ENCODE results near the gene HAUS3.
"Not testable (repeated sequence)": the region's sequence is repeated elsewhere in the genome, so short reads cannot be mapped to it uniquely, and the experiment has no call there.

The HAUS3 gene

DNA sequence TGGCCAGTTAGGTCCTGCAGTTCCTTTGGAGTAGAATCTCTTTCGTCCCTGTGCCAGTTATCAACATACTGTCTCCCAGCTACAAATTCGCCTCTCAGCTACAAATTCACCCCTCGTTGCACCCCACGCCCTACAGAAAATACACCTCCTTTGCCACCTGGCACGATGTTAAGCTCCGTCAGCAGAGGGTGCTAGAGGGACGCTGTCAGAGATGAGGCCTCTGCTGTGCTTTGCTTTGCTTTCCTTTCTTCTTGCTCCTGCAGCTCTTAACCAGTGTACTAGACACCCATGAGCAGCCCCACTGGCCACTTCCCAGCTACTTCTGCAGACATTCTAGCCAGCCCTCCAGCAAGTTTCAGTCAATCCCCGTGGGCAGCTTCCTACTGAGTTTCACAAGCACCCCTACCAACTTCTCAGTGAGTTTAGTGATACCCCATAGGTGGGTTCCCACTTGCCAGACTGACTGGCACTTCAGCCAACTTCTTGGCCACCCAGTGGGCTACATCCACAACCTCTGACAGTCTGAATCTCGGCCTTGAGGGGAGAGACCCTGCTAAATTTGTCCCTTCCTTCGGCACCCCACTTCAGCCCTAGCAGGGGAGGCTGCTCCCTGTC lies 21.8 kb downstream of the HAUS3 start:
- H3K9me3 ChIP-seq: no peaks in the 10 kb centered on the region
- no peak overlapping the region for H3K4me2 ChIP-seq
- no peak for TF ChIP-seq Cebpa-rat (IDR thresholded peaks at IDR 0.05)
- no peak overlapping the region for H3K9ac ChIP-seq
- peaks cover 26% of the 10 kb centered on the region for H3K36me3 ChIP-seq
- no peak overlapping the region for H3K4me3 ChIP-seq
- no peak overlapping the region for H3K27ac ChIP-seq
- H4K20me1 ChIP-seq: 0 out of 2 replicates have a peak, but pooled peaks cover 4% of the 10 kb centered on the region
- no peaks in the 10 kb centered on the region for H3K27me3 ChIP-seq
- H3K4me1 ChIP-seq: no peaks in the 10 kb centered on the region

DNA sequence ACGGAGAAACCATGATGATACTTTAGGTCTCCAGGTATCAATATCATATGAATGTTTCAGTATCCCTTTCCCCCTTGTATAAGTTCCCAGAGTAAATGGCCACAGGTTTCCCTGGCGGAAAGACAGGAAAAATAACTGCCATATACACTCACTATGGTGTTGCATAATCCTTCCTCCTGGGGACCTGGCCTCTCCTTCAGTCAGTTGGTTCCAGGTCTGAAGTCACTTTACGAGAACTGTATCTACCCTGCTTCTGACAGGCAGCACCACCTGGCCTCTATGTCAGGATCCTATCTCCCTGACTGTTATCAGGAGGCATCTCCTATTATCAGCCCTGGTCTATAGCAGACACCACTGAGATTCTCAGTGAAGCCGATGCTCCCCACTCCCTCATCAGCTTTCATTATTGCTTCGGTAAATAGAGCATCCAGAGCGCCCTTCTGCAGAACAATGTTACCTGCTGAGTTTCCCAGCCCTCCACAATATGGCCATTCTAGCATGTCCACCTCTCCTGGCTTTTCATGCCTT lies 22.6 kb downstream of the HAUS3 start:
- no peak overlapping the region for H3K27ac ChIP-seq
- H4K20me1 ChIP-seq: 0 out of 2 replicates have a peak, but pooled peaks cover 4% of the 10 kb centered on the region
- H3K36me3 ChIP-seq: peaks cover 21% of the 10 kb centered on the region
- H3K4me1 ChIP-seq: no peaks in the 10 kb centered on the region
- no peak for TF ChIP-seq Cebpa-rat (IDR thresholded peaks at IDR 0.05)
- no peak overlapping the region for H3K4me3 ChIP-seq
- H3K27me3 ChIP-seq: no peaks in the 10 kb centered on the region
- H3K4me2 ChIP-seq: no peak overlapping the region
- H3K9ac ChIP-seq: no peak overlapping the region
- H3K9me3 ChIP-seq: no peaks in the 10 kb centered on the region

- Histone ChIP-seq H3K27ac (no peak overlapping the region), H3K27me3 (no peaks in the 10 kb centered on the region), H3K4me3 (no peak overlapping the region), H3K36me3 (peaks cover 20% of the 10 kb centered on the region), H3K9me3 (no peaks in the 10 kb centered on the region), H3K4me1 (no peaks in the 10 kb centered on the region), H3K4me2 (no peak overlapping the region), H4K20me1 (0 out of 2 replicates have a peak, but pooled peaks cover 4% of the 10 kb centered on the region), H3K9ac (no peak overlapping the region)
- no peak for TF ChIP-seq Cebpa-rat (IDR thresholded peaks at IDR 0.05)
Observed at GRCh38 chr4:2218436-2218835, 23.5 kb downstream of the HAUS3 start.

GRCh38 chr4:2217726-2218125 lies 24.2 kb downstream of the HAUS3 start:
- H3K36me3 ChIP-seq: peaks cover 13% of the 10 kb centered on the region
- H3K27ac ChIP-seq: no peak overlapping the region
- no peak overlapping the region for H3K4me2 ChIP-seq
- no peaks in the 10 kb centered on the region for H3K9me3 ChIP-seq
- no peak overlapping the region for H3K4me3 ChIP-seq
- H4K20me1 ChIP-seq: 0 out of 2 replicates have a peak, but pooled peaks cover 4% of the 10 kb centered on the region
- H3K9ac ChIP-seq: no peak overlapping the region
- H3K27me3 ChIP-seq: no peaks in the 10 kb centered on the region
- no peaks in the 10 kb centered on the region for H3K4me1 ChIP-seq
- no peak for TF ChIP-seq Cebpa-rat (IDR thresholded peaks at IDR 0.05)

DNA sequence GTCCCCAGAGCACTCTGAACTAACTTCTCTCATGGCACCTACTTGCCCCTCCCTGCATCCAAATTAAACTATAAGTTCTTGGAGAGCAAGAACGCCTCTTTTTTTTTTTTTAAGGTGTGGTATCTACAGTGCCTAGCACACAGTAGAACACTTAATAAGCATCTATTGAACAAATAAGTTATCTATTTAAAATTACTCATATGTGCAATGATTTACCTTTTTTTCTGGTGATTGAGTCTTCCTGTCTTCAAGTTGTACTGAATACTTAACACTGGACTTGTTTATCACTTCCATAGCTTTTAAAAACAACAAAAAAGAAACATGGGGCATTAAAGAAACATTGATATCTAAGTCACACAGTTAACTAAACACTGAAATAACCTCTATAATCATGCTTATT lies 29.1 kb downstream of the HAUS3 start:
- TF ChIP-seq Cebpa-rat (IDR thresholded peaks at IDR 0.05): no peak
- no peaks in the 10 kb centered on the region for H3K9me3 ChIP-seq
- no peak overlapping the region for H3K9ac ChIP-seq
- H3K27ac ChIP-seq: no peak overlapping the region
- no peak overlapping the region for H3K4me2 ChIP-seq
- no peaks in the 10 kb centered on the region for H4K20me1 ChIP-seq
- H3K4me3 ChIP-seq: no peak overlapping the region
- H3K4me1 ChIP-seq: no peaks in the 10 kb centered on the region
- no peaks in the 10 kb centered on the region for H3K27me3 ChIP-seq
- H3K36me3 ChIP-seq: no peaks in the 10 kb centered on the region

- H3K27me3 ChIP-seq, H4K20me1 ChIP-seq, H3K4me2 ChIP-seq, H3K9ac ChIP-seq, H3K36me3 ChIP-seq, H3K4me1 ChIP-seq, H3K4me3 ChIP-seq, H3K9me3 ChIP-seq, H3K27ac ChIP-seq: not testable (repeated sequence)
Observed at GRCh38 chr4:2202789-2203188, 39.1 kb downstream of the HAUS3 start.

GRCh38 chr4:2194496-2194895 lies 47.4 kb downstream of the HAUS3 start:
- H3K9me3 ChIP-seq: no peaks in the 10 kb centered on the region
- H3K4me2 ChIP-seq: no peak overlapping the region
- H3K9ac ChIP-seq: no peak overlapping the region
- no peaks in the 10 kb centered on the region for H3K27me3 ChIP-seq
- H3K27ac ChIP-seq: no peak overlapping the region
- TF ChIP-seq Cebpa-rat (IDR thresholded peaks at IDR 0.05): no peak
- no peaks in the 10 kb centered on the region for H4K20me1 ChIP-seq
- H3K4me3 ChIP-seq: no peak overlapping the region
- no peaks in the 10 kb centered on the region for H3K4me1 ChIP-seq
- H3K36me3 ChIP-seq: peaks cover 9% of the 10 kb centered on the region

- Histone ChIP-seq H4K20me1 (no peaks in the 10 kb centered on the region), H3K36me3 (peaks cover 7% of the 10 kb centered on the region), H3K4me2 (no peak overlapping the region), H3K9me3 (no peaks in the 10 kb centered on the region), H3K4me3 (no peak overlapping the region), H3K27ac (no peak overlapping the region), H3K4me1 (no peaks in the 10 kb centered on the region), H3K9ac (no peak overlapping the region), H3K27me3 (no peaks in the 10 kb centered on the region)
- no peak for TF ChIP-seq Cebpa-rat (IDR thresholded peaks at IDR 0.05)
Observed at GRCh38 chr4:2193326-2193725, 48.6 kb downstream of the HAUS3 start.

GRCh38 chr4:2186865-2187172 lies 55.1 kb downstream of the HAUS3 start:
- Histone ChIP-seq H3K4me3 (no peak overlapping the region), H4K20me1 (no peaks in the 10 kb centered on the region), H3K36me3 (no peaks in the 10 kb centered on the region; the same call in 1 of the 2 replicates), H3K9me3 (peaks cover 31% of the 10 kb centered on the region), H3K4me2 (no peak overlapping the region), H3K9ac (no peak overlapping the region), H3K27me3 (no peaks in the 10 kb centered on the region), H3K27ac (no peak overlapping the region), H3K4me1 (no peaks in the 10 kb centered on the region)
- no peak for TF ChIP-seq Cebpa-rat (IDR thresholded peaks at IDR 0.05)

GRCh38 chr4:2186133-2186864 lies 55.6 kb downstream of the HAUS3 start:
- Histone ChIP-seq H3K36me3 (no peaks in the 10 kb centered on the region; the same call in 1 of the 2 replicates), H3K27me3 (no peaks in the 10 kb centered on the region), H3K27ac (no peak overlapping the region), H3K4me2 (no peak overlapping the region), H4K20me1 (no peaks in the 10 kb centered on the region), H3K4me3 (no peak overlapping the region), H3K9ac (no peak overlapping the region), H3K9me3 (peaks cover 31% of the 10 kb centered on the region), H3K4me1 (no peaks in the 10 kb centered on the region)
- no peak for TF ChIP-seq Cebpa-rat (IDR thresholded peaks at IDR 0.05)
